Sigmoid colon (tissue), 3 donors: ENCODE data around the gene SGK2.

Source experiments
- POLR2A ChIP-seq, 2 donors: fragments of 450-650 bp; IDR thresholded peaks; one replicate each; pipeline ENCODE4 v1.6.1; 2016; ENCODE audit warnings: antibody characterized with exemption in 2 of 2, mild to moderate bottlenecking in 2 of 2, moderate library complexity in 2 of 2
- TF ChIP-seq, protein P1 (sequence below), 4 experiments: fragments of 450-650 bp in 3 of 4; fragments of 200-600 bp in 1 of 4; IDR thresholded peaks; one replicate each; pipeline ENCODE4 v1.5.1; 2016 to 2019; ENCODE audit warnings: antibody characterized with exemption in 4 of 4, mild to moderate bottlenecking in 3 of 4, moderate library complexity in 2 of 4

DNA sequence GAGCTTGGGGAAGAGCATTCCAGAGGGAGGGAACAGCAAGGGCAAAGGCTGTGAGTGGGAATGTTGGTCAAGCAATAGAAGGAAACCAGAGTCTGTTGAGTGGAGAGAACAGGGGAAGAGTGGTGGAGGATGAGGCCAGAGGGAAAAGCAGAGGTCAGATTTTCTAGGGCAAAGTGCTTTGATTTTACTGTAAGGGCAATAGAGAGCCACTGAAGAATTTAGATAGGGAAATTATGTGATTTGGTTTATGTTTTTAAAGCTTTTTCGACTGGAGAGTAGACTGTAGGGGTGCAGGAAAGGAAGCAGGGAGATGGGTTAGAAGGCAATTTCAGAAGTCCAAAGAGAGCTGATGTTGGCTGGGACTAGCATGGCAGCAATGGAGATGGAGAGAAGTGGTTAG is 46.9 kb upstream of the SGK2 start:
- TF ChIP-seq, protein P1, sequence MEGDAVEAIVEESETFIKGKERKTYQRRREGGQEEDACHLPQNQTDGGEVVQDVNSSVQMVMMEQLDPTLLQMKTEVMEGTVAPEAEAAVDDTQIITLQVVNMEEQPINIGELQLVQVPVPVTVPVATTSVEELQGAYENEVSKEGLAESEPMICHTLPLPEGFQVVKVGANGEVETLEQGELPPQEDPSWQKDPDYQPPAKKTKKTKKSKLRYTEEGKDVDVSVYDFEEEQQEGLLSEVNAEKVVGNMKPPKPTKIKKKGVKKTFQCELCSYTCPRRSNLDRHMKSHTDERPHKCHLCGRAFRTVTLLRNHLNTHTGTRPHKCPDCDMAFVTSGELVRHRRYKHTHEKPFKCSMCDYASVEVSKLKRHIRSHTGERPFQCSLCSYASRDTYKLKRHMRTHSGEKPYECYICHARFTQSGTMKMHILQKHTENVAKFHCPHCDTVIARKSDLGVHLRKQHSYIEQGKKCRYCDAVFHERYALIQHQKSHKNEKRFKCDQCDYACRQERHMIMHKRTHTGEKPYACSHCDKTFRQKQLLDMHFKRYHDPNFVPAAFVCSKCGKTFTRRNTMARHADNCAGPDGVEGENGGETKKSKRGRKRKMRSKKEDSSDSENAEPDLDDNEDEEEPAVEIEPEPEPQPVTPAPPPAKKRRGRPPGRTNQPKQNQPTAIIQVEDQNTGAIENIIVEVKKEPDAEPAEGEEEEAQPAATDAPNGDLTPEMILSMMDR (IDR thresholded peaks at IDR 0.05), result no peak
- TF ChIP-seq POLR2A (IDR thresholded peaks at IDR 0.05), result no peak
